GM19238 (cell line): ENCODE results near the gene LITAF.
"Not testable (repeated sequence)": the region's sequence is repeated elsewhere in the genome, so short reads cannot be mapped to it uniquely, and the experiment has no call there.

Experiments
- DNase-seq: peaks from one replicate; pipeline ENCODE4 v3.0.0; 2011; ENCODE audit warnings: low spot score; ENCODE audit not compliant: insufficient read length

The LITAF gene

GRCh38 chr16:11621539-11621919 lies 34.8 kb upstream of the LITAF start:
- DNase-seq, result no peak

GRCh38 chr16:11620243-11621003 lies 33.7 kb upstream of the LITAF start:
- no peak for DNase-seq

- DNase-seq, result no peak
Observed at GRCh38 chr16:11619327-11619851, 32.7 kb upstream of the LITAF start.

- DNase-seq, result no peak
Observed at GRCh38 chr16:11618107-11618717, 31.5 kb upstream of the LITAF start.

DNA sequence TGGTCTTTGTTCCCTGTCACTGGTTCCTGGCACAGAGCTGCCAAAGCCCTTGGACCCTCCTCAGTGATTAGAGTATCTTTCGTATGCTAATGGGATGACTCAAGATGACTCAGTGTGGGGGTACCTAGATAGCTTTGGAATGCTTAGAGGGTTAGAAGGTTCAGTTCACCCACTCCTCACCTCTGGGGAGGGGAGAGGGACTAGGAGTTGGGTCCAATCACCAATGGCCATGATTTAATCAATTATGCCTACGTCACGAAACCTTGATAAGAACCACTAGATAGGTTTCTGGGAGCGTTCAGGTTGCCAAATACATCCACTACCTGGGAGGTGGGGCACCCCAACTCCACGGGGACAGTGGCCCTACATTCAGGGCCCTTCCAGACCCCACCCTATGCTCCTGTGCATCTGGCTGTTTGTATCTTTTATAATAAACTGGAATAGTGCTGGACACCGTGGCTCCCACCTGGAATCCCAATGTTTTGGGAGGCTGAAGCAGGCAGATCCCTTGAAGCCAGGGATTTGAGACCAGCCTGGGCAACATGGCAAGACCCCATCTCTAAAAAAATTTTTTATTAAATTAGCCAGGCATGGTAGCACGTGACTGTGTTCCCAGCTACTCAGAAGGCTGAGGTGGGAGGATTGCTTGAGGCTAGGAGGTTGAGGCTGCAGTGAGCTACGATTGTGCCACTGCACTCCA lies 29.2 kb upstream of the LITAF start:
- DNase-seq, result no peak

DNA sequence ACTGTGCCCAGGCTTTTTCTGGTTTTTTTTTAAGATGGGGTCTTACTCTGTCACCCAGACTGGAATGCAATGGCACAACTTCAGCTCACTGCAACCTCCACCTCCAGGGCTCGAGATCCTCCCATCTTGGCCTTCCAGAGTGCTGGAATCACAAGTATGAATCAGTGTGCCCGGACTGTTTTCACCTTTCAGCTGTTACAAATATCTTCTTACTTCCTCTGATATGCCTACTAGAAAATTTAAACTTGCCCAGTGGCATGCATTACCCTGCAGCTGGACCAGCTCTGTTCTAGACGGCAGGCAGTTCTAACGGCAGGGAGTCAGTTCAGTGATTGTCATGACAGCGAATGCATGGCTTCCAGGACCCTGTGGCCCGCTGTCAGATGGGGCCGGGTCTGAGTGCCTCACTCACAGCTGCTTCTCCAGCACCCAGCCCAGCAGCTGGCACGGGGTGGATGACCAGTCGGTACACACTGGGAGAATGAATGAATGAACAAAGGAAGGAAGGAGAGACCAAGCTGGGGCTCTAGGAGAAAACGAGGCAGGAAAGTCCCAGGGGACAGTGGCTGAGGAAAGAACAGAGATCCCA lies 28.0 kb upstream of the LITAF start:
- DNase-seq, result no peak

DNA sequence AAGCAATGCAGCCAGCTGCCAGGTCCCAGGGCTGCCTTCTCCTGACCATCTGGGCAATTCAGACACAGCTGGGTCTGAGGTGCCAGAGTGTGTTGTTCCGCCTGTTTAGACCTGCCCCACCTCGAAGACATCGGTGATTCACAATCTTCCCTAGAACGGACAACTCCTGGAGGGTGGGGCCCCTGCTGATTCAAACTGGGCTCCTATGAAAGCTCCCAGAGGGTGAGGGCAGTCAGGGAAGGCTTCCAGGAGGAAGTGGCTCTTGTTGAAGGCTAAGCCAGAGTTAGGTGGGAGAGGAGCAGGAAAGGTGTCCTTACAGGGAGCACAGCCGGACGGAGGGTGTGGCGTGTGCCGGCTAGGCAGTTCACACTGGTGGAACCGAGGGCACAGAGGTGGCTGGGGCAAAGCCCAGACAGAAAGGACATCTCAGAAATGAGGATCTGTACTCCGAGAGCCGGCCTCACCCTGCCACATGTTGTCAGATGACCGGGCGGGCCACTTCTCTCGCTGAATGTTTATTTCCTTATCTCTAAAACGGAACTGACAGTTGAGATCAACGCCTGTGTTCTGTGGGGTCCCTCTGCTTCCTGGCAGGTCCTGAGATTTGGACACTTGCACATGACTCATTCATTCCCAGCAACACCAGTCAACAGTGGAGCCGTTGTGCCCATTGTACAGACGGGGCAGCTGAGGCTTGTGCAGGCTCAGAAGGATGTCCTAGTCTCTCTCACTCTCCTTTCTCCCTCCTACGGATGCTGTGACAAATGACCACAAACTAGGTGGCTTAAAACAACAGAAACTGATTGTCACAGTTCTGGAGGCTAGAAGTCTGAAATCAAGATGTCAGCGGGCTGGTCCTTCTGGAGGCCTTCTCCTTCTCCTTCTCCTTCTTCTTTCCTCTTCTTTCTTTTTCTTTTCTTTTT lies 26.9 kb upstream of the LITAF start:
- no peak for DNase-seq

GRCh38 chr16:11612665-11613025 lies 25.9 kb upstream of the LITAF start:
- no peak for DNase-seq

GRCh38 chr16:11611871-11612664 lies 25.3 kb upstream of the LITAF start:
- no peak for DNase-seq

GRCh38 chr16:11610580-11610979 lies 23.9 kb upstream of the LITAF start:
- DNase-seq, result no peak

DNA sequence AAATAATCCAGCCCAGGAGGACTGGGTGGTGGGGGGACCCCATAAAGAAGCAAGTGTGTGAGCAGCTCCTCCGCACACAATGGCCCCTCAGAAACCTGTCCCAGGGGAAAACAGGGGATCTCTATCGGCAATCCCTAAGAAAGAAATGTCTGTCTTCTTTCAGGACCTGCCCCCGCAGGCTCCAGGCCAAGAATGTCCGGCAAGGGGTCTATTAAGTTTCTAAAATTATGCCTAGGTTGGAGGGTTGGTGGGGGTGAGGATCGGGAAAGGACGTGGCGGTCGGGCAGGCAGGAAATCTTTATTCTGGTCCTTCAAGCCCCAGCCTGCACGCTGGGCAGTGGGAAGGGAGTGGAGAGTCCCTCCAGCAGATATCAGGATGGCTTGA lies 23.4 kb upstream of the LITAF start:
- DNase-seq, result no peak

GRCh38 chr16:11609474-11610120 lies 22.9 kb upstream of the LITAF start:
- no peak for DNase-seq

DNA sequence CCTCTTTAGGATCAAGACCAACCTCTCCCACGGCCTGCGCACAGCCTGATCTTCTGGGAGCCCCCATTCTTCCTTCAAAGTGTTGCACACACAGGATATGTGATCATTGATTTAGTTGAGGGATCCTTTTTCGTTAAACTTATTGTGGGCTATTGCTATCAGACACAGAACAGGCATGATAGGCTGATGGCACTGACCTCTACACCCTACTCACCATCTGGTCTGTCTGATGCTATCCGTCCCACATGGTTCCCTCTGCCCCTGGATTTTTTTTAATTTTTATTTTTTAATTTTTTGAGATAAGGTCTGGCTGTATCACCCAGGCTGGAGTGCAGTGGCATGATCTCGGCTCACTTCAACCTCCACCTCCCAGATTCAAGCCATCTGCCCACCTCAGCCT lies 19.2 kb upstream of the LITAF start:
- DNase-seq, result no peak

GRCh38 chr16:11605564-11605886 lies 18.8 kb upstream of the LITAF start:
- no peak for DNase-seq

GRCh38 chr16:11604783-11605563 lies 18.3 kb upstream of the LITAF start:
- no peak for DNase-seq

DNA sequence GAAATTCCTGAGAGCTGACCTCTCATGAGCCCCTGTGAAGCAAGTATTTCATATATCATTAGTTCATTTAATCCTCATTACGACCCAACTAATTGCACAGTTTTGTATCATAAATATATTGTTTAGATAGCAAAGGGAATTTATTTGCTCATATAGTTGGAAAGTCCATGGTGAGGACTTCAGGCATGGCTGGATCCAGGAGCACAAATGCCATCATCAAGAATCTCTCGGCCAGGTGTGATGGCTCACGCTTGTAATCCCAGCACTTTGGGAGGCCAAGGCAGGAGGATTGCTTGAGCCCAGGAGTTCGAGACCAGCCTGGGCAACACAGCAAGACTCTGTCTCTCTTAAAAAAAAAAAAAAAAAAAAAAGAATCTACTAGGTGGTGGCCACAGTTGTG lies 17.6 kb upstream of the LITAF start:
- not testable (repeated sequence) for DNase-seq

DNA sequence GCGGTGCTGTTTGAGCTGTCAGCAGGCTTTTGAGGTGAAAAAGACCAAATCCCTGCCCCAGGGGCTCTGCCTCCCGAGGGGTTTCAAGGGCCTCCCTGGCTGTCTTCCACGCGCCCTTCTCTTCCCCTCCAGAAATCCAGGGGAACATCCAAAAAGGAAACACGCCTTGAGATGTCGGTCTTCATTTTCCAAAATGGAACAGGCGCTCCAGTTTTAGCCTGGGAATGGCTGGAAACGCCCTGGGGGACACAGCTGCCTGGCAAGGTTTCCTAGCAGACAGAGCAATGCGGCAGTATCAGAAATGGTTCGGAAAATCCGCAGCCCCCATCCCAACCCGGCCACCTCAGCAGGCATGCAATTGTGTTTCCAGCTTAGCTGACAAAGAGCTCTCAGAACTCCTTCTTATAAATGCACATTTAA lies 16.6 kb upstream of the LITAF start:
- no peak for DNase-seq

DNA sequence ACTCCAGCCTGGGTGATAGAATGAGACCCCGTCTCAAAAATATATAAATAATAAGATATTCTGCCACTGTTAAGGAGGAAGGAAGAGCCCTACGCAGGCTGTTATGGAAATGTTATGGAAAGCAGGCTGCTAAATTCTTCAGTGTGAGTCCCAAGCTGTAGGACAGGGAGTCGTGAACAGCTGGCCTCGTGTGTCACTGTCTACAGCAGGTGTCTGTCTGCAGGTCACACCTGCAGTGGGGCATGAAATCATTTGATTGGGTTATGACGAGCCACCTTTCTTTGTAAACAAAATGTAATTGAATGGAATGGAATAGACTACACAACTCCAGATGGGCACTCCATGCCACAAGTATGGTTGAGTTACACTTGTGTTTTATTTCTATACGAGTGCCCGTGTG lies 15.6 kb upstream of the LITAF start:
- no peak for DNase-seq

DNA sequence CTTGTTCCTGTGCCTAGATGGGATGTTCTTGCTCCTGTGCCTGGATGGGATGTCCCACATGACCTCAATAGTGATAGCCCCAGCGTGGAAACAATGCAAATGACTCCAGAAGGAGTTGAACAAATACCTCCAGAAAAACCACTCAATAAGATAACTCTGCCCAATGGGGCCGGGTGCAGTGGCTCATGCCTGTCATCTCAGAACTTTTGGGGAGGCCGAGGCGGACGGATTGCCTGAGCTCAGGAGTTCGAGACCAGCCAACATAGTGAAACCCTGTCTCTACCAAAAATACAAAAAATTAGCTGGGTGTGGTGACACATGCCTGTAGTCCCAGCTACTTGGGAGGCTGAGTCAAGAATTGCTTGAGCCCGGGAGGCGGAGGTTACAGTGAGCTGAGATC lies 15.2 kb upstream of the LITAF start:
- no peak for DNase-seq
